SK-N-SH (cell line): Measurements from ENCODE around the gene IGFBP3. TPM values are rescaled to one million over a fixed set of nuclear protein-coding genes. Genes with fewer than 3 reads are reported as not detected.
"Not testable (repeated sequence)": the region's sequence is repeated elsewhere in the genome, so short reads cannot be mapped to it uniquely, and the experiment has no call there.

Experiments used
- CTCF ChIA-PET: fragments of 300-600, 350-600 bp; formaldehyde crosslinking; extraction: SDS; loops from one replicate; lab custom pipeline; 2021; lab: Yijun Ruan, JAX
- POLR2A ChIA-PET: fragments of 350-600 bp; sonication (Branson Sonifier 250); formaldehyde crosslinking; extraction: SDS; loops from one replicate; lab custom pipeline; 2020; ENCODE audit warnings: antibody characterized with exemption, inconsistent platforms; lab: Yijun Ruan, JAX
- DNase-seq: peaks from one replicate; pipeline ENCODE4 v3.0.0; 2012
- H2AFZ ChIP-seq: fragments of 200-600 bp; sonication (generic); 2 replicates; pipeline ENCODE4 v1.8.1; 2016; ENCODE audit warnings: antibody characterized with exemption, mild to moderate bottlenecking, low read depth
- H3F3A ChIP-seq: fragments of 200-600 bp; sonication (generic); replicated peaks from 2 replicates; pipeline ENCODE3; 2016; ENCODE audit warnings: antibody characterized with exemption, mild to moderate bottlenecking; ENCODE audit not compliant: insufficient read depth
- H3K27ac ChIP-seq, 2 experiments: fragments of 200-500 bp in 1 of 2; fragments of 200-600 bp in 1 of 2; sonication (Bioruptor generic) in 1 of 2; sonication (generic), shearing (Covaris generic) in 1 of 2; 2 replicates each; pipeline versions ENCODE4 v1.5.1 to v1.6.1; 2014 to 2016; ENCODE audit warnings: low read depth in 2 of 2, inconsistent platforms in 1 of 2, low read length in 1 of 2, mild to moderate bottlenecking in 1 of 2, mixed read lengths in 1 of 2
- H3K27me3 ChIP-seq: fragments of 200-600 bp; sonication (generic), shearing (Covaris generic); 2 replicates; pipeline ENCODE4 v1.6.1; 2016; ENCODE audit warnings: mixed run types; ENCODE audit not compliant: insufficient read depth
- H3K36me3 ChIP-seq, 2 experiments: fragments of 200-500 bp in 1 of 2; fragments of 200-600 bp in 1 of 2; sonication (Bioruptor generic) in 1 of 2; sonication (generic) in 1 of 2; replicated peaks in 1 of 2; 2 replicates each; pipeline versions ENCODE3 to v1.5.1; 2014 to 2016; ENCODE audit warnings: low read length in 1 of 2, mild to moderate bottlenecking in 1 of 2; ENCODE audit not compliant: insufficient read depth in 2 of 2, control insufficient read depth in 1 of 2
- H3K4me1 ChIP-seq, 2 experiments: fragments of 200-500 bp in 1 of 2; fragments of 200-600 bp in 1 of 2; sonication (Bioruptor generic) in 1 of 2; sonication (generic), shearing (Covaris generic) in 1 of 2; 2 replicates each; pipeline versions ENCODE4 v1.5.1 to v1.6.1; 2014 to 2016; ENCODE audit warnings: low read depth in 1 of 2, low read length in 1 of 2, mixed run types in 1 of 2; ENCODE audit not compliant: insufficient read depth in 2 of 2, control insufficient read depth in 1 of 2
- H3K4me2 ChIP-seq: fragments of 200-600 bp; sonication (generic), shearing (Covaris generic); 2 replicates; pipeline ENCODE4 v1.6.1; 2017; ENCODE audit warnings: mixed run types
- H3K4me3 ChIP-seq, 2 experiments: fragments of 200-500 bp in 1 of 2; fragments of 200-600 bp in 1 of 2; sonication (Bioruptor generic) in 1 of 2; sonication (generic), shearing (Covaris generic) in 1 of 2; 2 replicates each; pipeline versions ENCODE4 v1.5.1 to v1.8.1; 2014 to 2016; ENCODE audit warnings: low read depth in 2 of 2, inconsistent platforms in 1 of 2, low read length in 1 of 2, mild to moderate bottlenecking in 1 of 2, mixed read lengths in 1 of 2, moderate library complexity in 1 of 2
- H3K79me2 ChIP-seq: fragments of 200-600 bp; sonication (generic); 2 replicates; pipeline ENCODE4 v1.8.1; 2017; ENCODE audit warnings: mild to moderate bottlenecking; ENCODE audit not compliant: insufficient read depth
- H3K9ac ChIP-seq: fragments of 200-600 bp; sonication (generic); 2 replicates; pipeline ENCODE4 v1.6.1; 2017; ENCODE audit warnings: mixed run types
- H3K9me2 ChIP-seq: fragments of 200-600 bp; sonication (generic); 2 replicates; pipeline ENCODE4 v1.6.1; 2017; ENCODE audit warnings: mixed run types
- H3K9me3 ChIP-seq: fragments of 200-600 bp; sonication (generic); 2 replicates; pipeline ENCODE4 v1.6.1; 2017; ENCODE audit warnings: mixed run types, mild to moderate bottlenecking, moderate library complexity
- H4K20me1 ChIP-seq: fragments of 200-600 bp; sonication (generic); 2 replicates; pipeline ENCODE4 v1.6.1; 2017; ENCODE audit warnings: mild to moderate bottlenecking, mixed run types; ENCODE audit not compliant: insufficient read depth
- CHD2 ChIP-seq: fragments of 150-350 bp; IDR thresholded peaks from 2 replicates; pipeline ENCODE4 v1.6.1; 2018; ENCODE audit warnings: low read length; ENCODE audit not compliant: partially characterized antibody
- EZH2phosphoT487 ChIP-seq: fragments of 200-600 bp; sonication (generic); IDR thresholded peaks from 2 replicates; pipeline ENCODE4 v1.6.1; 2017; ENCODE audit warnings: low read depth, mixed run types, mild to moderate bottlenecking, antibody characterized with exemption, moderate library complexity, borderline replicate concordance
- FOXJ3 ChIP-seq: sonication (generic); formaldehyde crosslinking; IDR thresholded peaks from 2 replicates; pipeline ENCODE4 v1.5.1; 2020; ENCODE audit warnings: mild to moderate bottlenecking, missing genetic modification reagents
- GATA2 ChIP-seq: sonication (generic); formaldehyde crosslinking; IDR thresholded peaks from 2 replicates; pipeline ENCODE4 v1.5.0; 2020; ENCODE audit warnings: mild to moderate bottlenecking, missing genetic modification reagents
- MAX ChIP-seq: IDR thresholded peaks from 2 replicates; pipeline ENCODE4 v1.4.0; 2012; ENCODE audit warnings: low read depth
- MEF2A ChIP-seq: IDR thresholded peaks from 2 replicates; pipeline ENCODE4 v1.4.0; 2012; ENCODE audit warnings: low read depth, borderline replicate concordance
- MXI1 ChIP-seq: IDR thresholded peaks from 2 replicates; pipeline ENCODE4 v1.6.1; 2012; ENCODE audit warnings: mild to moderate bottlenecking, low read depth, low read length, improper control_type of control experiment
- NFIC ChIP-seq: IDR thresholded peaks from 2 replicates; pipeline ENCODE4 v1.4.0; 2012; ENCODE audit warnings: borderline replicate concordance
- PBX3 ChIP-seq: IDR thresholded peaks from 2 replicates; pipeline ENCODE4; 2012
- REST ChIP-seq: IDR thresholded peaks from 2 replicates; pipeline ENCODE4 v1.6.1; 2012; ENCODE audit warnings: mild to moderate bottlenecking, low read depth, low read length, moderate library complexity
- SMC3 ChIP-seq: IDR thresholded peaks from 2 replicates; pipeline ENCODE4 v1.6.1; 2012; ENCODE audit warnings: low read depth, low read length, improper control_type of control experiment
- USF2 ChIP-seq: fragments of 150-350 bp; IDR thresholded peaks from 2 replicates; pipeline ENCODE4 v1.6.1; 2017; ENCODE audit warnings: antibody characterized with exemption, low read length, low read depth, borderline replicate concordance
- WGBS: methylation state at CpG from one replicate; pipeline ENCODE4 v1.1.6; 2017; ENCODE audit warnings: low lambda C conversion rate; 5-methylcytosine and 5-hydroxymethylcytosine counted together
- polyA plus RNA-seq, 3 experiments: library from polyadenylated mRNA; depleted of rRNA; stranded (reverse); fragments of >200 nt; gene quantifications; 2 replicates each; pipeline ENCODE4 v1.2.3, GENCODE V29; 2012

The IGFBP3 gene
- polyA plus RNA-seq, 1 of the 3 experiments (the other 2 are of a cell fraction), result 51.2 TPM

- TF ChIP-seq REST (no peak), MEF2A (no peak)
Measured at GRCh38 chr7:45955286-45955685, 34.2 kb upstream of the IGFBP3 start (continued).

GRCh38 chr7:45953055-45953454, 32.0 kb upstream of the IGFBP3 start:
- H3K36me3 ChIP-seq, H3K27ac ChIP-seq, H3K27me3 ChIP-seq, DNase-seq, H3K9me2 ChIP-seq, H3K79me2 ChIP-seq, H3K4me3 ChIP-seq, H3F3A ChIP-seq, H3K4me2 ChIP-seq, H3K9me3 ChIP-seq, POLR2A ChIA-PET, H4K20me1 ChIP-seq, H2AFZ ChIP-seq, H3K9ac ChIP-seq, H3K4me1 ChIP-seq: not testable (repeated sequence)
- CTCF ChIA-PET, result interaction anchor here (1.7 kb wide), 1 partner anchor 30 kb away, joined by 6 read pairs; no protein-coding TSS in a partner anchor
- 87% methylated on average over 17 of the region's 23 CpGs for WGBS

- Histone ChIP-seq H3K9ac (no peak overlapping the region), H3K36me3 (no peaks in the 10 kb centered on the region), H3K9me3 (0 out of 2 replicates have a peak, but pooled peaks cover 5% of the 10 kb centered on the region), H3K79me2 (no peaks in the 10 kb centered on the region), H2AFZ (no peak overlapping the region; the same call in 1 of the 2 replicates), H3F3A (no peaks in the 10 kb centered on the region), H3K9me2 (no peaks in the 10 kb centered on the region), H3K4me3 (no peak overlapping the region), H3K4me1 (no peaks in the 10 kb centered on the region), H3K27me3 (no peaks in the 10 kb centered on the region), H4K20me1 (no peaks in the 10 kb centered on the region), H3K4me2 (no peak overlapping the region), H3K27ac (no peak overlapping the region)
- ChIA-PET POLR2A (no interaction called here), CTCF (interaction anchor here (1.2 kb wide), 1 partner anchor 23 kb away, joined by 3 read pairs; the partner anchor contains the start of gene IGFBP3)
- TF ChIP-seq MAX (no peak), PBX3 (no peak), USF2 (no peak), SMC3 (no peak), FOXJ3 (CRISPR knock-in tag) (no peak), NFIC (no peak), GATA2 (CRISPR knock-in tag) (no peak), MXI1 (no peak), CHD2 (no peak), EZH2phosphoT487 (no peak)
- DNase-seq, result no peak
- 75% methylated on average over 6 of the region's 6 CpGs for WGBS
Measured at GRCh38 chr7:45944058-45944457, 23.0 kb upstream of the IGFBP3 start.
